WTC11 (cell line): ENCODE results near the gene PAM16.

Source experiments
- NFE2L1 ChIP-seq: sonication (generic); formaldehyde crosslinking; IDR thresholded peaks from 2 replicates; pipeline ENCODE4 v1.8.1; 2023; ENCODE audit warnings: missing genetic modification reagents
- TF ChIP-seq, protein P1 (sequence below): sonication (generic); formaldehyde crosslinking; IDR thresholded peaks from 2 replicates; pipeline ENCODE4 v1.8.0; 2022; ENCODE audit warnings: mild to moderate bottlenecking, missing genetic modification reagents

DNA sequence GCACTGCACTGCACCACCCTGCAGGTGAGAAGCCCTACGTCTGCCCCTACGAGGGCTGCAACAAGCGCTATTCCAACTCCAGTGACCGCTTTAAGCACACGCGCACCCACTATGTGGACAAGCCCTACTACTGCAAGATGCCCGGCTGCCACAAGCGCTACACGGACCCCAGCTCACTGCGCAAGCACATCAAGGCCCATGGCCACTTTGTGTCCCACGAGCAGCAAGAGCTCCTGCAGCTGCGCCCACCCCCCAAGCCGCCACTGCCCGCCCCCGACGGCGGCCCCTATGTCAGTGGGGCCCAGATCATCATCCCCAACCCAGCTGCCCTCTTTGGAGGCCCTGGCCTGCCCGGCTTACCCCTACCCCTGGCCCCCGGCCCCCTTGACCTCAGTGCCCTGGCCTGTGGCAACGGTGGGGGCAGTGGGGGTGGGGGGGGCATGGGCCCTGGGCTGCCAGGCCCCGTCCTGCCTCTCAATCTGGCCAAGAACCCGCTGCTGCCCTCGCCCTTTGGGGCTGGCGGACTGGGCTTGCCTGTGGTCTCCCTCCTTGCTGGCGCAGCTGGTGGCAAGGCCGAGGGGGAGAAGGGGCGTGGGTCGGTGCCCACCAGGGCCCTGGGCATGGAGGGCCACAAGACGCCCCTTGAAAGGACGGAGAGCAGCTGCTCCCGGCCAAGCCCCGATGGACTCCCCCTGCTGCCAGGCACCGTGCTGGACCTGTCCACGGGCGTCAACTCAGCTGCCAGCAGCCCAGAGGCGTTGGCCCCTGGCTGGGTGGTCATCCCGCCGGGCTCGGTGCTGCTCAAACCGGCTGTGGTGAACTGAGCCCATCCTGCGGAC is 14.2 kb downstream of the PAM16 start:
- TF ChIP-seq, protein P1, sequence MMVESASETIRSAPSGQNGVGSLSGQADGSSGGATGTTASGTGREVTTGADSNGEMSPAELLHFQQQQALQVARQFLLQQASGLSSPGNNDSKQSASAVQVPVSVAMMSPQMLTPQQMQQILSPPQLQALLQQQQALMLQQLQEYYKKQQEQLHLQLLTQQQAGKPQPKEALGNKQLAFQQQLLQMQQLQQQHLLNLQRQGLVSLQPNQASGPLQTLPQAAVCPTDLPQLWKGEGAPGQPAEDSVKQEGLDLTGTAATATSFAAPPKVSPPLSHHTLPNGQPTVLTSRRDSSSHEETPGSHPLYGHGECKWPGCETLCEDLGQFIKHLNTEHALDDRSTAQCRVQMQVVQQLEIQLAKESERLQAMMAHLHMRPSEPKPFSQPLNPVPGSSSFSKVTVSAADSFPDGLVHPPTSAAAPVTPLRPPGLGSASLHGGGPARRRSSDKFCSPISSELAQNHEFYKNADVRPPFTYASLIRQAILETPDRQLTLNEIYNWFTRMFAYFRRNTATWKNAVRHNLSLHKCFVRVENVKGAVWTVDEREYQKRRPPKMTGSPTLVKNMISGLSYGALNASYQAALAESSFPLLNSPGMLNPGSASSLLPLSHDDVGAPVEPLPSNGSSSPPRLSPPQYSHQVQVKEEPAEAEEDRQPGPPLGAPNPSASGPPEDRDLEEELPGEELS: no peak
- no peak for TF ChIP-seq NFE2L1 (CRISPR knock-in tag)
